ENCODE data around the gene TAF6L. TPM values are rescaled to one million over a fixed set of nuclear protein-coding genes. Genes with fewer than 3 reads are reported as not detected.
"Not testable (repeated sequence)": the region's sequence is repeated elsewhere in the genome, so short reads cannot be mapped to it uniquely, and the experiment has no call there.

Gene TAF6L
- total RNA-seq, 1 experiment from 2014 or later = 37.7 TPM

DNA sequence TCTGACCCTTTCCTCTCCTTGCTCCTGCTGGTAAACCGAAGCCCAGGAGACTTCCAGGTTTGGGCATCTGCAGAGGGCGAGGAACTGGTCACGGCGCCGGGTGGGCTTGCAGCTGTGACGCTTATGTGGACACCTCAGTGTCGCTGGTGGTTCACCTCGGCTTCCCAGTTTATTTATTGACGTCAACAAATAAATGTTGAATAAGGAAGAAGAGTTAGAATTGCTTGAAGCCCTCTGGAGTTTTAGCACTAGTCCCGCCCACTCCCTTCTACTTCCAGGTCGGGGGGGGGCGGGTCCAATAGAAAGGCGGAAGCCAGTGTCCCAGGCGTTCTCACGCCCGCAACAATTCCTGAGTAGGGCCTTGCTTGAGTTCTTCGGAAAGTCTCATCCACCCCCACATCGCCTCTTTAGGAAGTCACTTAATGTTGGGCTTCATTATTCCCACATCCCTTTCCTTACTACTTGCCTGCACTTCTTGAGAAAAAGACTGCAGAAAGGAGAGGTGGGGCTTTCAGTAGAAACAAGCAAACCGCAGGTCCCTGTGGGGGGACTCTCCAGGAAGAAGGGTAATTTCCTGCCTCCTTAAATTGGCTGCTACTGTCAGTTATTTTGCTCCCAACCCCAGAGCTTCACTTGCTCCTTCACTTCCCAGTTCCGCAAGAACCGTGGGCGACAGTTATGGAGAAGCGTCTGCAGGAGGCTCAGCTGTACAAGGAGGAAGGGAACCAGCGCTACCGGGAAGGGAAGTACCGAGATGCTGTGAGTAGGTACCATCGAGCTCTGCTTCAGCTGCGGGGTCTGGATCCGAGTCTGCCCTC is 42.8 kb upstream of the TAF6L start, which contains the start of gene TTC9C:
TTC9C (plus strand) TSS at position 316 of the 818 bp plus-strand sequence; CDS start at position 679, 363 bp downstream.
- Histone ChIP-seq H3T11ph (ENCODE audit: low read length) (no peak within 1 kb of the TSS), H2AFZ (ENCODE audit: low read length) (peak within 1 kb of the TSS; percentile 34), H4K91ac (ENCODE audit: insufficient read length, low read depth, low read length) (no peak within 1 kb of the TSS), H4K5ac (ENCODE audit: insufficient read length, low read depth, low read length) (no peak within 1 kb of the TSS), H3K27ac (ENCODE audit: insufficient read length, low read depth, low read length) (peak within 1 kb of the TSS; percentile 96), H3K56ac (ENCODE audit: insufficient read length, low read depth, low read length) (no peak within 1 kb of the TSS), H2BK20ac (ENCODE audit: low read depth, low read length, poor library complexity, severe bottlenecking) (no peak within 1 kb of the TSS), H2BK12ac (ENCODE audit: insufficient read length, low read depth, low read length) (no peak within 1 kb of the TSS), H3K9me3 (ENCODE audit: control insufficient read depth, low read depth, low read length) (no peaks in the 10 kb centered on the region), H2BK15ac (ENCODE audit: low read depth, low read length) (no peak within 1 kb of the TSS), H4K20me1 (ENCODE audit: control insufficient read depth, insufficient read depth, insufficient read length) (no peaks in the 10 kb centered on the region), H3K4ac (ENCODE audit: low read depth, low read length) (no peak within 1 kb of the TSS), H4K8ac (replicated peaks; ENCODE audit: insufficient read length, low read depth, low read length) (no peak within 1 kb of the TSS), H3K14ac (ENCODE audit: insufficient read depth, low read length) (peak within 1 kb of the TSS; percentile 77; the same call in 1 of the 2 replicates), H3K79me1 (ENCODE audit: insufficient read depth, low read depth, low read length, poor library complexity, severe bottlenecking) (peaks cover 6% of the 10 kb centered on the region), H2AK5ac (ENCODE audit: insufficient read length, low read length) (no peak within 1 kb of the TSS), H3K18ac (ENCODE audit: insufficient read length, low read depth, low read length) (peak within 1 kb of the TSS; percentile 78), H3K9ac (ENCODE audit: extremely low read depth, insufficient read length, low read length) (peak within 1 kb of the TSS; percentile 93), H3K23me2 (ENCODE audit: insufficient read length, low read depth, low read length, poor library complexity, severe bottlenecking) (peaks cover 25% of the 10 kb centered on the region), H3K4me2 (ENCODE audit: insufficient read depth, insufficient read length, low read length) (peak within 1 kb of the TSS; percentile 99), H3K79me2 (ENCODE audit: insufficient read depth, low read length) (peaks cover 30% of the 10 kb centered on the region), H3K27me3 (ENCODE audit: insufficient read depth, low read length) (no peaks in the 10 kb centered on the region), H2BK5ac (ENCODE audit: insufficient read length, low read length) (peak within 1 kb of the TSS; percentile 33), H3K23ac (ENCODE audit: insufficient read length, low read depth, low read length) (no peak within 1 kb of the TSS), H2BK120ac (ENCODE audit: low read depth, low read length, poor library complexity, severe bottlenecking) (no peak within 1 kb of the TSS), H3K4me1 (ENCODE audit: insufficient read depth, low read length) (no peaks in the 10 kb centered on the region)
- peak; percentile 81 for DNase-seq
- WGBS (ENCODE audit: extremely low coverage, insufficient read length, low lambda C conversion rate) = no CpG with 5 or more reads among the region's 29 CpGs
- peak within 1 kb of the TSS; percentile 89 to 95 for H3K4me3 Mint-ChIP-seq
- peaks cover 20 to 27% of the 10 kb centered on the region in 2 experiments for H3K4me1 Mint-ChIP-seq
- H3K27ac Mint-ChIP-seq = peak within 1 kb of the TSS; percentile 99 to 100 (median 100)
- TF ChIP-seq CTCF (conservative IDR thresholded peaks at IDR 0.05) = no peak
- peaks cover 21 to 43% (median 35%) of the 10 kb centered on the region in 3 experiments for H3K36me3 Mint-ChIP-seq (ENCODE audit: insufficient read depth in 1 of 3, low read depth in 3 of 3)
- H3K27me3 Mint-ChIP-seq (ENCODE audit: low read depth) = no peaks in the 10 kb centered on the region
- no peaks in the 10 kb centered on the region for H3K9me3 Mint-ChIP-seq

DNA sequence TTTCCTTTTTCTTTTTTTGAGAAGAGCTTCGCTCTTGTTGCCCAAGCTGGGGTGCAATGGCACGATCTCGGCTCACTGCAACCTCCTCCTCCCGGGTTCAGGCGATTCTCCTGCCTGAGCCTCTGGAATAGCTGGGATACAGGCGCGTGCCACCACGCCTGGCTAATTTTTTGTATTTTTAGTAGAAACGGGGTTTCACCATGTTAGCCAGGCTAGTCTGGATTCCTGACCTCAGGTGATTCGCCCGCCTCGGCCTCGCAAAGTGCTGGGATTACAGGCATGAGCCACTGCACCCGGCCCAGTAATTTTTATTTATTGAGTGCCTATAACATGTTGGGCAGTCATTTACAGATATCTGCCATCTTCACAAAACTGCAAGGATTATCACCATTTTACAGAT is 41.1 kb upstream of the TAF6L start:
- not testable (repeated sequence) for H3K56ac ChIP-seq (ENCODE audit: insufficient read length, low read depth, low read length); H2BK15ac ChIP-seq (ENCODE audit: low read depth, low read length); H3K4me1 ChIP-seq (ENCODE audit: insufficient read depth, low read length); H3K79me1 ChIP-seq (ENCODE audit: insufficient read depth, low read depth, low read length, poor library complexity, severe bottlenecking); H3K9me3 Mint-ChIP-seq; H2AFZ ChIP-seq (ENCODE audit: low read length); H3K27ac ChIP-seq (ENCODE audit: insufficient read length, low read depth, low read length); H2BK120ac ChIP-seq (ENCODE audit: low read depth, low read length, poor library complexity, severe bottlenecking); H2AK5ac ChIP-seq (ENCODE audit: insufficient read length, low read length); H3K9me3 ChIP-seq (ENCODE audit: control insufficient read depth, low read depth, low read length); H2BK5ac ChIP-seq (ENCODE audit: insufficient read length, low read length); H3K9ac ChIP-seq (ENCODE audit: extremely low read depth, insufficient read length, low read length); DNase-seq; H4K20me1 ChIP-seq (ENCODE audit: control insufficient read depth, insufficient read depth, insufficient read length); H3K23ac ChIP-seq (ENCODE audit: insufficient read length, low read depth, low read length); H3K27ac Mint-ChIP-seq; H3K27me3 Mint-ChIP-seq (ENCODE audit: low read depth); H3K14ac ChIP-seq (ENCODE audit: insufficient read depth, low read length); H2BK20ac ChIP-seq (ENCODE audit: low read depth, low read length, poor library complexity, severe bottlenecking); H3K4ac ChIP-seq (ENCODE audit: low read depth, low read length); H3T11ph ChIP-seq (ENCODE audit: low read length); H4K91ac ChIP-seq (ENCODE audit: insufficient read length, low read depth, low read length); H3K18ac ChIP-seq (ENCODE audit: insufficient read length, low read depth, low read length); H4K5ac ChIP-seq (ENCODE audit: insufficient read length, low read depth, low read length); H3K27me3 ChIP-seq (ENCODE audit: insufficient read depth, low read length); H3K4me2 ChIP-seq (ENCODE audit: insufficient read depth, insufficient read length, low read length); H4K8ac ChIP-seq (replicated peaks; ENCODE audit: insufficient read length, low read depth, low read length); H2BK12ac ChIP-seq (ENCODE audit: insufficient read length, low read depth, low read length)
- Mint-ChIP-seq H3K36me3 (ENCODE audit: insufficient read depth in 1 of 3, low read depth in 3 of 3) (peaks cover 13 to 35% (median 26%) of the 10 kb centered on the region in 3 experiments), H3K4me1 (peaks cover 12 to 17% of the 10 kb centered on the region in 2 experiments), H3K4me3 (peak overlapping the region; percentile 89 to 95)
- Histone ChIP-seq H3K79me2 (ENCODE audit: insufficient read depth, low read length) (peaks cover 23% of the 10 kb centered on the region), H3K23me2 (ENCODE audit: insufficient read length, low read depth, low read length, poor library complexity, severe bottlenecking) (peaks cover 25% of the 10 kb centered on the region)
- WGBS (ENCODE audit: extremely low coverage, insufficient read length, low lambda C conversion rate) = no CpG with 5 or more reads among the region's 14 CpGs
